DND-41 (cell line): Measurements from ENCODE around the gene SI.

Source experiments
- ATAC-seq: fragments of 200-7000 bp; cut with Tn5 transposase; 3 replicates; pipeline ENCODE4 v1.9.1; 2021; ENCODE audit warnings: low read depth; ENCODE audit not compliant: insufficient read depth
- DNase-seq: peaks from one replicate; pipeline ENCODE4 v3.0.0-alpha.2; 2020
- H2AFZ ChIP-seq: 2 replicates; pipeline ENCODE4 v1.6.0; 2012; ENCODE audit warnings: low read depth, low read length
- H3K27ac ChIP-seq: 2 replicates; pipeline ENCODE4 v1.5.1; 2012; ENCODE audit warnings: low read length, inconsistent platforms
- H3K27me3 ChIP-seq: fragments of 200-600 bp; sonication (generic); 2 replicates; pipeline ENCODE4 v1.6.0; 2012; ENCODE audit warnings: low read length, mild to moderate bottlenecking, inconsistent platforms; ENCODE audit not compliant: insufficient read depth, poor library complexity
- H3K36me3 ChIP-seq: 2 replicates; pipeline ENCODE4 v1.5.1; 2012; ENCODE audit warnings: low read length, inconsistent platforms; ENCODE audit not compliant: insufficient read depth
- H3K4me1 ChIP-seq: 2 replicates; pipeline ENCODE4 v1.5.1; 2012; ENCODE audit warnings: mild to moderate bottlenecking, low read length; ENCODE audit not compliant: insufficient read depth
- H3K4me2 ChIP-seq: 2 replicates; pipeline ENCODE4 v1.6.0; 2012; ENCODE audit warnings: mild to moderate bottlenecking, moderate library complexity, low read length, inconsistent platforms; ENCODE audit not compliant: insufficient read depth
- H3K4me3 ChIP-seq, 2 experiments: fragments of 200-600 bp in 1 of 2; shearing (Covaris generic) in 1 of 2; 2 replicates each; pipeline ENCODE4 v1.5.1; 2012 to 2016; ENCODE audit warnings: inconsistent platforms in 2 of 2, low read length in 2 of 2, mild to moderate bottlenecking in 2 of 2, low read depth in 1 of 2, moderate library complexity in 1 of 2
- H3K79me2 ChIP-seq: 2 replicates; pipeline ENCODE4 v1.6.0; 2012; ENCODE audit warnings: low read length, inconsistent platforms; ENCODE audit not compliant: insufficient read depth
- H3K9ac ChIP-seq: 2 replicates; pipeline ENCODE4 v1.6.0; 2012; ENCODE audit warnings: low read depth, mild to moderate bottlenecking, inconsistent platforms, low read length, moderate library complexity
- H3K9me3 ChIP-seq: 2 replicates; pipeline ENCODE4 v1.5.1; 2012; ENCODE audit warnings: low read length, moderate library complexity, mild to moderate bottlenecking, inconsistent platforms; ENCODE audit not compliant: insufficient read depth, severe bottlenecking
- H4K20me1 ChIP-seq: 2 replicates; pipeline ENCODE4 v1.6.0; 2012; ENCODE audit warnings: low read length; ENCODE audit not compliant: insufficient read depth
- CTCF ChIP-seq: IDR thresholded peaks from 2 replicates; pipeline ENCODE4 v1.5.1; 2012; ENCODE audit warnings: borderline replicate concordance, low read length, moderate library complexity, mild to moderate bottlenecking; ENCODE audit not compliant: poor library complexity, severe bottlenecking; ENCODE audit errors: extremely low read depth
- EZH2 ChIP-seq: IDR thresholded peaks from 3 replicates; pipeline ENCODE4 v1.6.1; 2012; ENCODE audit warnings: borderline replicate concordance, low read depth, mild to moderate bottlenecking, moderate library complexity, low read length, inconsistent platforms; ENCODE audit not compliant: severe bottlenecking

Gene SI

GRCh38 chr3:164940745-164941144 is 137.6 kb downstream of the SI start:
- Histone ChIP-seq H3K36me3 (no peaks in the 10 kb centered on the region), H3K9ac (no peak overlapping the region), H3K9me3 (peaks cover 4% of the 10 kb centered on the region), H4K20me1 (no peaks in the 10 kb centered on the region), H3K27me3 (no peaks in the 10 kb centered on the region), H3K4me3 (no peak overlapping the region), H3K79me2 (no peaks in the 10 kb centered on the region), H3K4me1 (no peaks in the 10 kb centered on the region), H3K27ac (no peak overlapping the region), H3K4me2 (no peak overlapping the region), H2AFZ (no peak overlapping the region)
- no peak for DNase-seq
- TF ChIP-seq EZH2 (no peak), CTCF (no peak)
- ATAC-seq = no peak

GRCh38 chr3:164929642-164930041 is 148.7 kb downstream of the SI start:
- H3K27me3 ChIP-seq = no peaks in the 10 kb centered on the region
- no peak overlapping the region for H3K4me3 ChIP-seq
- H4K20me1 ChIP-seq = no peaks in the 10 kb centered on the region
- H3K4me1 ChIP-seq = no peaks in the 10 kb centered on the region
- no peak overlapping the region for H3K4me2 ChIP-seq
- peaks cover 9% of the 10 kb centered on the region for H3K9me3 ChIP-seq
- no peaks in the 10 kb centered on the region for H3K36me3 ChIP-seq
- DNase-seq = no peak
- H3K27ac ChIP-seq = no peak overlapping the region
- H3K79me2 ChIP-seq = no peaks in the 10 kb centered on the region
- no peak for ATAC-seq
- no peak for TF ChIP-seq EZH2
- TF ChIP-seq CTCF = no peak
- no peak overlapping the region for H2AFZ ChIP-seq
- H3K9ac ChIP-seq = no peak overlapping the region
